GM18867 (cell line): Measurements from ENCODE around the gene CWC27.
"Not testable (repeated sequence)": the region's sequence is repeated elsewhere in the genome, so short reads cannot be mapped to it uniquely, and the experiment has no call there.

Experiments
- ATAC-seq: cut with Tn5 transposase; IDR thresholded peaks from one replicate; pipeline ENCODE4 v1.9.1; 2021; ENCODE audit warnings: mild to moderate bottlenecking, moderate library complexity; ENCODE audit not compliant: unreplicated experiment

CWC27 gene

GRCh38 chr5:64786372-64786771 lies 17.6 kb downstream of the CWC27 start:
- no peak for ATAC-seq

DNA sequence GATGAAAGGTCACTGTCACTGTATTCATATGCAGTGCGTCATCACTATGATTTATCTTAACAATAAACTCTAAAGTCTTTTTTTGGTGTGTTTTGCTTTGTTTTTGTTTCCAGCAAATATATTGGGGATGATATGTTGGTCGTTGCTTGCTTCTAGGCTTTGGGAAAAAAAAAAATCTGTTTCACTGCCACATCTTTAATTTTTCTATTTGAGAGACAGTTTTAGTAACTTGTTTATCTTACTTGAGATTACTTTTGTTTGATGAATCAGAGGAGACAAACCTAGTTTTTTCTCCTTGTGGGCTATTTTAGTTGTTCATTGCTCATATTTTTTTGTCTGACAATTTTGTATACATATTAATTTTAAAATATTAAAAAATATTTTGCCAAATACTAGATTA lies 19.4 kb downstream of the CWC27 start:
- no peak for ATAC-seq

- no peak for ATAC-seq
Observed at GRCh38 chr5:64789457-64789856, 20.7 kb downstream of the CWC27 start.

GRCh38 chr5:64790210-64790609 lies 21.5 kb downstream of the CWC27 start:
- ATAC-seq: no peak

GRCh38 chr5:64792469-64792868 lies 23.7 kb downstream of the CWC27 start:
- ATAC-seq: no peak

DNA sequence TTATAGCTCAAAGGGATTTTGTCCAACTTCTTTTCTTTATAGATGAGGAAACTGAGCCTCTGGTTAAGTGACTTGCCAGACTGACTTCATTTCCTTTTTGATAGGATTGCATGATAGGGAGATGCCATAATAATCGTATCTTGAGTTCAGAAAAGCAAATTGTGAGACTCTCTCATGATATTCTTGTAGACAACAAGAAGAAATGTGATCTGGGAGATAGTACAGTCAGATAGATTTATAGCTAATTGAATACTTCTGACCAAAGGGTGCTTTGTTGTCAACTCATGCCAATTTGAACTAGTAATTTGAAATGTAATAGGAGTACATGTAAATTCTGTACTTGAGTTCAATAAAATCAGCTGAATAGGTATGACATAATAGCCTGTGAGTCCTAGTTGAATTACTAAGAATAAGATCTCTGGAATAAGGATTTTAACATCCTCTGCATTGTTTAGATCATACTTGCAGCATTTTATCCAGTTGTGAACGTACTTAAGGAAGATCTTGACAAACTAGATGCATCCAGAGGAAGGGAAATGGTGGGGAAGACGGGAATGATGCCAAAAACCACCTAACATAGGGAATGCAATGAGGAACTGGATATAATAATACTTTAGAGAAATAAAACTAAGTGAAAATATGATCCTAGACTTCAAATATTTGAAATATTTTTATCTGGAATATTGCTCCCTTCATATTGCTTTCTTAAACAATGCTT lies 25.5 kb downstream of the CWC27 start:
- no peak for ATAC-seq

DNA sequence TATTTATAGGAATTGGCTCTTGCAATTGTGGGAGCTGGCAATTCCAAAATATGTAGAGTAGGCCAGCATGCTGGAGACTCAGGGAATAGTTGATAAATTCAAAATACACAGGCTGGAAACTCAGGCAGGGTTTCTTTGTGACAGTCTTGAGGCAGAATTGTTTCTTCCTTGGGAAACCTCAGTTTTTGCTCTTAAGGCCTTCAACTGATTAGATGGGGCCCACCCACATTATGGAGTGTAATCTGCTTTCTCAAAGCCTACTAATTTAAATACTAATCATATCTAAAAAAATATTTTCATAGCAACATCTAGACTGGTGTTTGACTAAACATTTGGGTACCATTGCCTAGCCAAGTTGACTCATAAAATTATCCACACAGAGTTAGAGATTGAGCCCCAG lies 27.6 kb downstream of the CWC27 start:
- no peak for ATAC-seq

- ATAC-seq: no peak
Observed at GRCh38 chr5:64800926-64801325, 32.2 kb downstream of the CWC27 start.

DNA sequence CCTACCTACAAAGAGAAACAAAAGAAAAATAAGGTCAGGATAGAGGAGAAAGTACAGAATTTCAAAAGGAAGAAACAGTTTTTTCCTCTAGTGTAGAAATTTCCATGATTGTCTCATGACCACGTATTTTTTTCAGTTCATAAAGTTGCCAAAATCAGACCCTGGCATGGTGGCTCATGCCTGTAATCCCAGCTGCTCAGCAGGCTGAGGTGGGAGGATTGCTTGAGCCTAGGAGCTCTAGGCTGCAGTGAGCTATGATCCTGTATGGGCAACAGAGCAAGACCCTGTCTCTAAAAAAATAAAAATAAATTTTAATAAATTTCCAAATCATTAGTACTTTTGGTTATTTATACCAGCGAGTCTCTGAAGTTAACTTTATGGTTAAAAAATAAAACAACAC lies 37.8 kb downstream of the CWC27 start:
- ATAC-seq: no peak

GRCh38 chr5:64807520-64807919 lies 38.8 kb downstream of the CWC27 start:
- no peak for ATAC-seq

- peak; percentile 48 for ATAC-seq
Observed at GRCh38 chr5:64811050-64811640, 42.4 kb downstream of the CWC27 start.

GRCh38 chr5:64814073-64814472 lies 45.3 kb downstream of the CWC27 start:
- peak; percentile 96 for ATAC-seq

GRCh38 chr5:64818245-64818644 lies 49.5 kb downstream of the CWC27 start:
- no peak for ATAC-seq

GRCh38 chr5:64819345-64819744 lies 50.6 kb downstream of the CWC27 start:
- not testable (repeated sequence) for ATAC-seq

DNA sequence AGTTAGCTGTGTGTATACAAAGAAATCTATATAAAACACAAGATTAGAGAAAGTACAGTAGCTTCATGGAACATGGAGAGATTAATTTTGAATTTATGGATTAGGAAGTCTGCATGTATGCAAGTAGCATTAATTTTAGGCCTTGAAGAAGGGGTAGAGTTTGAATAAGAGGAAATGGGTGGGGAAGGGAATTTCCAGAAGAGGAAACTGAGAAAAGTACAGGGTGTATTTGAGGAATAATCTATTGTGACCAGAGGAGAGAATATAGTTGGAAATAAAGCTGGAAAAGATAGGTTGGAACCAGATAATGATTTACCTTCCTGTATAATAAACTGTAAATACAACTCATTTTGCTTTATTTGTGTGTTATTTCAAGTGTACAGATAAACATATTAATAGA lies 53.6 kb downstream of the CWC27 start:
- no peak for ATAC-seq

GRCh38 chr5:64826541-64826940 lies 57.8 kb downstream of the CWC27 start:
- peak; percentile 57 for ATAC-seq

- no peak for ATAC-seq
Observed at GRCh38 chr5:64827703-64828102, 59.0 kb downstream of the CWC27 start.

DNA sequence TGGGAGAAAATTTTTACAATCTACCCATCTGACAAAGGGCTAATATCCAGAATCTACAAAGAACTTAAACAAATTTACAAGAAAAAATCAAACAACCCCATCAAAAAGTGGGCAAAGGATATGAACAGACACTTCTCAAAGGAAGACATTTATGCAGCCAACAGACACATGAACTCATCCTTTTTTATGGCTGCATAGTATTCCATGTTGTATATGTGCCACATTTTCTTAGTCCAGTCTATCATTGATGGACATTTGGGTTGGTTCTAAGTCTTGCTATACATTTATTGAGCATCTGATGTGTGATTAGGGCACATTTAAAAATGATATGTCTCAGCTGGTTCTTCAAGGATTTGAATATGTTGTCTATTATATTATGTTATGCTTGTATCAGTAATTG lies 61.9 kb downstream of the CWC27 start:
- not testable (repeated sequence) for ATAC-seq

DNA sequence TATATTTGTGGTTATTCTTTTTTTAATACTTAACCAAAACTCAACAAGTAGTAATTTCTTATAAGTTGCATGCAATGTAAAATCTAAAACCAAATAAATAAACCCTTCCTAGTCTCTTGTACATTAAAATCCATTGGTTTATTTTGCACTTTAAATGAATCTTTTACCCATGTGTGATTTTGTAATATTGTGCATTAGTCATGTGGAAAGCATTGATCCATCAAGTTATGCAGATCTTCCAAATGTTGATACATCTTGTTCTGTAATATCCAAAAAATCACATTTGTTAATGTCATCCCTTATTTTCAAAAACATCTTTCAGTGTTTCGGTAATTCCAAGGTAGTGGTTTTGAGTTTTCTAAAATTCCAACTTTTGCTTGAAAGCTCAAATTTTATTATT lies 63.3 kb downstream of the CWC27 start:
- ATAC-seq: no peak

- ATAC-seq: no peak
Observed at GRCh38 chr5:64834037-64834436, 65.3 kb downstream of the CWC27 start.

DNA sequence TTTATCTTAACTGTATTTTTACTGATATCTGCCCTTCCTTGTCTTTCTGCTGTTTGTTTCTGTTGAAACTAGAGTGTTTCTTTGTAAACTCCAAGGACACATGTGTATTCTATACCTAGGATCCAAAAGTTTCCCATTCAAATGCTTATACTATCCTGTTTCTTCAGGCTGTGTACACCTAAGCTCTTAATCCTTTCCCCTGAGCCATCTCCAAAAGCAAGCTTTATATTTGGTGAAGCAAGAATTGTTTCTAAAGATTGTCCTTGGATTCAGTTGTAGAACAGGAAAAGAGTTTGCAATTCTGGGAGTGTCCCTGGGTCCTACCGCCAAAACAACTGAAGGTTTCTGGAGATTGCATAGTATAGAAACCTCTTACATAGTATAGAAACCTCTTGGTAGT lies 65.9 kb downstream of the CWC27 start:
- ATAC-seq: no peak

GRCh38 chr5:64835266-64835665 lies 66.5 kb downstream of the CWC27 start:
- ATAC-seq: no peak
